Panc1 (cell line): ENCODE data around the gene RIMS1. TPM values are rescaled to one million over a fixed set of nuclear protein-coding genes. Genes with fewer than 3 reads are reported as not detected.

ENCODE experiments used
- ATAC-seq: fragments of 200-7000 bp; cut with Tn5 transposase; 2 replicates; pipeline ENCODE4 v1.9.1; 2020; ENCODE audit warnings: mild to moderate bottlenecking, moderate library complexity
- BruUV-seq: library from RNA; stranded (reverse); fragments of 400-500 nt; replicated peaks from 2 replicates; lab custom pipeline; 2021; lab: Mats Ljungman, UMichigan
- CTCF ChIA-PET: fragments of 300-600 bp; sonication (Branson Sonifier 250); formaldehyde crosslinking; loops from one replicate; lab custom pipeline; 2022; ENCODE audit warnings: antibody characterized with exemption; lab: Charles Lee
- POLR2A ChIA-PET: fragments of 300-600 bp; sonication (Branson Sonifier 250); formaldehyde crosslinking; loops from one replicate; lab custom pipeline; 2022; ENCODE audit warnings: antibody characterized with exemption; lab: Charles Lee
- DNase-seq: peaks from one replicate; pipeline ENCODE4 v3.0.0-alpha.2; 2010; ENCODE audit warnings: low read depth, low spot score
- H3K27ac ChIP-seq: 2 replicates; pipeline ENCODE4 v1.5.1; 2011; ENCODE audit warnings: mild to moderate bottlenecking, low read length, inconsistent platforms
- H3K27me3 ChIP-seq: fragments of 200-500 bp; sonication (Bioruptor generic); 2 replicates; pipeline ENCODE4 v1.6.0; 2014; ENCODE audit warnings: low read length, inconsistent platforms; ENCODE audit not compliant: control insufficient read depth, insufficient read depth
- H3K36me3 ChIP-seq: fragments of 200-500 bp; sonication (Bioruptor generic); 2 replicates; pipeline ENCODE4 v1.5.1; 2014; ENCODE audit warnings: inconsistent platforms, mild to moderate bottlenecking, low read length, moderate library complexity; ENCODE audit not compliant: control insufficient read depth, insufficient read depth
- H3K4me1 ChIP-seq: 2 replicates; pipeline ENCODE4 v1.5.1; 2011; ENCODE audit warnings: inconsistent platforms, mild to moderate bottlenecking, low read length, moderate library complexity; ENCODE audit not compliant: control insufficient read depth, insufficient read depth
- H3K4me3 ChIP-seq, 2 experiments: 2 replicates each; pipeline ENCODE4 v1.5.1; 2011 to 2012; ENCODE audit warnings: low read depth in 2 of 2, low read length in 2 of 2, mild to moderate bottlenecking in 2 of 2, inconsistent platforms in 1 of 2, moderate library complexity in 1 of 2
- H3K9me3 ChIP-seq: fragments of 200-500 bp; sonication (Bioruptor generic); 2 replicates; pipeline ENCODE4 v1.5.1; 2014; ENCODE audit warnings: low read depth, mild to moderate bottlenecking, inconsistent platforms, low read length, moderate library complexity; ENCODE audit not compliant: control insufficient read depth, insufficient read depth
- CTCF ChIP-seq: fragments of 450-650 bp; IDR thresholded peaks from 2 replicates; pipeline ENCODE4 v1.5.1; 2017; ENCODE audit warnings: mild to moderate bottlenecking
- POLR2AphosphoS5 ChIP-seq: IDR thresholded peaks from 2 replicates; pipeline ENCODE4 v1.6.1; 2012; ENCODE audit warnings: mild to moderate bottlenecking, low read depth, low read length, moderate library complexity
- REST ChIP-seq, 2 experiments: IDR thresholded peaks; 2 replicates each; pipeline ENCODE4 v1.6.1; 2011 to 2012; ENCODE audit warnings: low read depth in 2 of 2, control low read depth in 1 of 2, low read length in 1 of 2, mild to moderate bottlenecking in 1 of 2, moderate library complexity in 1 of 2; ENCODE audit not compliant: insufficient read depth in 1 of 2
- SIN3A ChIP-seq: IDR thresholded peaks from 2 replicates; pipeline ENCODE4 v1.6.1; 2012; ENCODE audit warnings: low read depth, mild to moderate bottlenecking, low read length, moderate library complexity, borderline replicate concordance; ENCODE audit not compliant: insufficient read depth
- TCF7L2 ChIP-seq: IDR thresholded peaks from 2 replicates; pipeline ENCODE4 v1.6.1; 2011; ENCODE audit warnings: mild to moderate bottlenecking, low read depth, low read length, inconsistent platforms
- in situ Hi-C: cut with HindIII; loops from 2 replicates; pipeline ENCODE4 v1.10.0; 2016; ENCODE audit warnings: low sequenced_read_pairs, low pct_unique_long_range_greater_than_20kb
- intact Hi-C: fragments of 100-400 bp; cut with micrococcal nuclease; formaldehyde crosslinking; loops from one replicate; pipeline ENCODE4 v1.10.0; 2022; ENCODE audit not compliant: unreplicated experiment
- total RNA-seq: library from RNA; stranded (reverse); gene quantifications from one replicate; pipeline ENCODE4 v1.2.1, GENCODE V29; 2021; ENCODE audit not compliant: unreplicated experiment

Gene RIMS1
- total RNA-seq, 1 experiment from 2014 or later: 0.18 TPM

GRCh38 chr6:71967436-71967835, 81.1 kb downstream of the RIMS1 start:
- no peaks in the 10 kb centered on the region for H3K27me3 ChIP-seq
- ChIA-PET CTCF (no interaction called here), POLR2A (no interaction called here)
- H3K4me3 ChIP-seq: no peak overlapping the region
- no peaks in the 10 kb centered on the region for H3K36me3 ChIP-seq
- no peak overlapping the region for H3K27ac ChIP-seq
- no TSS peak for BruUV-seq
- DNase-seq (no peak), ATAC-seq (no peak)
- in situ Hi-C loops (no loop called here), intact Hi-C loops (no loop called here)
- no peaks in the 10 kb centered on the region for H3K9me3 ChIP-seq
- TF ChIP-seq CTCF (no peak), SIN3A (no peak), POLR2AphosphoS5 (no peak), TCF7L2 (no peak), REST (IDR thresholded peaks at IDR 0.05; ENCODE audit: insufficient read depth in 1 of 2, low read depth in 2 of 2, low read length in 1 of 2) (no peak)
- no peaks in the 10 kb centered on the region for H3K4me1 ChIP-seq

- H3K27me3 ChIP-seq: no peaks in the 10 kb centered on the region
- ChIA-PET POLR2A (no interaction called here), CTCF (no interaction called here)
- H3K9me3 ChIP-seq: no peaks in the 10 kb centered on the region
- BruUV-seq: no TSS peak
- DNase-seq (no peak), ATAC-seq (no peak)
- no peak overlapping the region for H3K4me3 ChIP-seq
- in situ Hi-C loops (no loop called here), intact Hi-C loops (no loop called here)
- no peaks in the 10 kb centered on the region for H3K36me3 ChIP-seq
- no peak for TF ChIP-seq SIN3A
- TF ChIP-seq REST (IDR thresholded peaks at IDR 0.05; ENCODE audit: insufficient read depth in 1 of 2, low read depth in 2 of 2, low read length in 1 of 2): no peak
- no peak for TF ChIP-seq POLR2AphosphoS5
- no peak for TF ChIP-seq CTCF
- H3K4me1 ChIP-seq: no peaks in the 10 kb centered on the region
- no peak overlapping the region for H3K27ac ChIP-seq
Observed at GRCh38 chr6:71977884-71978283, 91.5 kb downstream of the RIMS1 start.
